Measurements from ENCODE around the gene TP53BP1. TPM values are rescaled to one million over a fixed set of nuclear protein-coding genes. Genes with fewer than 3 reads are reported as not detected.

TP53BP1 gene
- polyA plus RNA-seq, 1 donor from 2014 or later = 98.7 TPM

- H3K36me3 ChIP-seq (ENCODE audit: insufficient read depth, low read length) = peaks cover 29% of the 10 kb centered on the region
- no peaks in the 10 kb centered on the region for H3K9me3 ChIP-seq (ENCODE audit: low read length)
- H4K20me1 ChIP-seq (ENCODE audit: insufficient read depth) = no peaks in the 10 kb centered on the region
- H3K9me2 ChIP-seq (ENCODE audit: insufficient read depth, low read length) = no peaks in the 10 kb centered on the region
- no peaks in the 10 kb centered on the region for H3K27me3 ChIP-seq (ENCODE audit: insufficient read depth, low read depth, low read length)
- no peaks in the 10 kb centered on the region for H3K79me2 ChIP-seq (replicated peaks; ENCODE audit: insufficient read depth, low read length)
- no peak overlapping the region for H3K9ac ChIP-seq (ENCODE audit: low read length)
- H3K4me3 ChIP-seq (ENCODE audit: low read length) = no peak overlapping the region
- TF ChIP-seq REST (IDR thresholded peaks at IDR 0.05; ENCODE audit: borderline replicate concordance) = no peak
- H3K27ac ChIP-seq (ENCODE audit: low read length) = no peak overlapping the region
- no peak overlapping the region for H2AFZ ChIP-seq (ENCODE audit: low read depth, low read length)
- H3F3A ChIP-seq (ENCODE audit: insufficient read depth, low read length, poor library complexity, severe bottlenecking) = no peaks in the 10 kb centered on the region
- H3K4me2 ChIP-seq (ENCODE audit: low read length) = no peak overlapping the region
Measured at GRCh38 chr15:43406189-43406588, 86.8 kb downstream of the TP53BP1 start.

DNA sequence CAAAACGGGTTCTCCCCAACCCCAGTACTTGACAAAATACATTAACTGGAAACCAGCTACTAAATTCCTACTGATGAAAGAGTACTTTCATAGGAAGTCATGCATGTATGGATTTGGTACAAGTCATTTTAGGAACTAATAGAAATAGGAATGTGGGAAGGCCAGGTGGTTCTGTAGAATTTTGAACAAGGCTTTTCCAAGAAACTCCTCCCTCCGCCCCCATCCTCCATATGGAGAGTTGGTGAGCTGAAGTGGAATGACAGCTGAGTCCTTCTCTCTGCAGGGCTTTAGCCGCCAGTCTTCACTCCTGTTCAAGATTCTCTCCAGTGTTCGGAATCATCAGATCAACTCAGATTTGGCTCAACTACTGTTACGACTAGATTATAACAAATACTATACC lies 88.8 kb downstream of the TP53BP1 start:
- no peak overlapping the region for H3K4me3 ChIP-seq (ENCODE audit: low read length)
- no peaks in the 10 kb centered on the region for H4K20me1 ChIP-seq (ENCODE audit: insufficient read depth)
- H3K9me2 ChIP-seq (ENCODE audit: insufficient read depth, low read length) = no peaks in the 10 kb centered on the region
- TF ChIP-seq REST (IDR thresholded peaks at IDR 0.05; ENCODE audit: borderline replicate concordance) = no peak
- no peak for TF ChIP-seq TAF1 (IDR thresholded peaks at IDR 0.05; ENCODE audit: low read depth)
- TF ChIP-seq, protein P1, sequence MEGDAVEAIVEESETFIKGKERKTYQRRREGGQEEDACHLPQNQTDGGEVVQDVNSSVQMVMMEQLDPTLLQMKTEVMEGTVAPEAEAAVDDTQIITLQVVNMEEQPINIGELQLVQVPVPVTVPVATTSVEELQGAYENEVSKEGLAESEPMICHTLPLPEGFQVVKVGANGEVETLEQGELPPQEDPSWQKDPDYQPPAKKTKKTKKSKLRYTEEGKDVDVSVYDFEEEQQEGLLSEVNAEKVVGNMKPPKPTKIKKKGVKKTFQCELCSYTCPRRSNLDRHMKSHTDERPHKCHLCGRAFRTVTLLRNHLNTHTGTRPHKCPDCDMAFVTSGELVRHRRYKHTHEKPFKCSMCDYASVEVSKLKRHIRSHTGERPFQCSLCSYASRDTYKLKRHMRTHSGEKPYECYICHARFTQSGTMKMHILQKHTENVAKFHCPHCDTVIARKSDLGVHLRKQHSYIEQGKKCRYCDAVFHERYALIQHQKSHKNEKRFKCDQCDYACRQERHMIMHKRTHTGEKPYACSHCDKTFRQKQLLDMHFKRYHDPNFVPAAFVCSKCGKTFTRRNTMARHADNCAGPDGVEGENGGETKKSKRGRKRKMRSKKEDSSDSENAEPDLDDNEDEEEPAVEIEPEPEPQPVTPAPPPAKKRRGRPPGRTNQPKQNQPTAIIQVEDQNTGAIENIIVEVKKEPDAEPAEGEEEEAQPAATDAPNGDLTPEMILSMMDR (IDR thresholded peaks at IDR 0.05; ENCODE audit: poor library complexity, severe bottlenecking) = no peak
- no peak for TF ChIP-seq EZH2 (IDR thresholded peaks at IDR 0.05; ENCODE audit: borderline replicate concordance, insufficient read depth, low read length, poor library complexity, severe bottlenecking)
- TF ChIP-seq RAD21 (conservative IDR thresholded peaks at IDR 0.05) = no peak
- TF ChIP-seq POLR2AphosphoS5 (IDR thresholded peaks at IDR 0.05) = no peak
- TF ChIP-seq EP300 (conservative IDR thresholded peaks at IDR 0.05; ENCODE audit: poor library complexity, severe bottlenecking) = no peak
- TF ChIP-seq MXI1 (conservative IDR thresholded peaks at IDR 0.05; ENCODE audit: poor library complexity, severe bottlenecking) = no peak
- no peak for TF ChIP-seq SMC3 (conservative IDR thresholded peaks at IDR 0.05; ENCODE audit: poor library complexity)
- no peaks in the 10 kb centered on the region for H3F3A ChIP-seq (ENCODE audit: insufficient read depth, low read length, poor library complexity, severe bottlenecking)
- no peaks in the 10 kb centered on the region for H3K27me3 ChIP-seq (ENCODE audit: insufficient read depth, low read depth, low read length)
- no peaks in the 10 kb centered on the region for H3K9me3 ChIP-seq (ENCODE audit: low read length)
- no peak overlapping the region for H3K9ac ChIP-seq (ENCODE audit: low read length)
- no peak overlapping the region for H3K4me2 ChIP-seq (ENCODE audit: low read length)
- no peak overlapping the region for H3K27ac ChIP-seq (ENCODE audit: low read length)
- H3K36me3 ChIP-seq (ENCODE audit: insufficient read depth, low read length) = peaks cover 24% of the 10 kb centered on the region
- H3K79me2 ChIP-seq (replicated peaks; ENCODE audit: insufficient read depth, low read length) = no peaks in the 10 kb centered on the region
- no peak overlapping the region for H2AFZ ChIP-seq (ENCODE audit: low read depth, low read length)

Data from neural cell (in vitro differentiated cells).